ENCODE results near the gene SCN8A.

SCN8A gene

DNA sequence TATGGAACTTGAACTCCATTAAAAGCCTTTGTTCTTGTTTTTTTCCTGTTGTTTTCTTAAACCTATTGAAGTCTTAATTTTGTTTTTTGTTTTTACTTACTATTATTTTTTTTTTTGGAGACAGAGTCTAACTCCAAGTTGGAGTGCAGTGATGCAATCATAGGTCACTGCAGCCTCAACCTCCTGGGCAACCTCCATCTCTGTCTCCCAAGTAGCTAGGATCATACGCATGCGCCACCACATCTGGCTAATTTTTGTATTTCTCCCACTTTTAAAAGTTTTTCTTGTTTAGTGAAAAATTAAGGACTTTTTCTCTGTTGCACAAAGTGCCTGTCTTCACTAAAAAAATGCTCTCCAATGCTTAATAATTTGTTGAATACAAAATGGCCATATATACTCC, 76.2 kb downstream of the SCN8A start:
- H3K27me3 ChIP-seq (ENCODE audit: control insufficient read depth in 1 of 2, insufficient read depth in 2 of 2, low read length in 2 of 2): no peaks in the 10 kb centered on the region
- H3K4me1 ChIP-seq (ENCODE audit: control insufficient read depth, insufficient read depth, low read length): peaks cover under 1% of the 10 kb centered on the region
- H3K4me3 ChIP-seq (ENCODE audit: low read length in 2 of 2): no peak overlapping the region

DNA sequence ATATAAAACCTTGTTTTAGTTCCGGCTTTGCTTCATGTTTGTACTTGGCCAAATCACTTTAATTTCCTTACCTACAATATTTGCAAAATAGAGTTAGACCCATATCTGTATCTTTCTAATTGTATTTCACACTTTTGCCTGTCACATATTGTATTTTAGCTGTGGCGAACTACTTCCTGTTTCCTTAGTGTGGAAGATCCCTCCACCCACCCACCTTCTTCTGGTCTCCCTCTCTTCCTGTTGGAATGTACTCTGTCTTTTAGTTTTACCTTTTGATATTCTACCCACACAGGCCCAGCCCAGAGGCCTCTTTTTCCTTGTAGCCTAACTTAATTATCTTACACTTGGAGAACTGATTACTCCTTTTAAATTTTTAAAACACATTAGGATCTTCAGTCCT, 78.2 kb downstream of the SCN8A start:
- Histone ChIP-seq H3K36me3 (ENCODE audit: control insufficient read depth in 2 of 2, insufficient read depth in 2 of 2, low read length in 2 of 2) (no peaks in the 10 kb centered on the region), H3K4me3 (ENCODE audit: low read length in 2 of 2) (no peak overlapping the region), H3K27ac (ENCODE audit: low read length) (no peak overlapping the region), H3K27me3 (ENCODE audit: control insufficient read depth in 1 of 2, insufficient read depth in 2 of 2, low read length in 2 of 2) (no peaks in the 10 kb centered on the region), H3K9me3 (ENCODE audit: control insufficient read depth in 2 of 2, low read length in 2 of 2) (no peaks in the 10 kb centered on the region), H3K4me1 (ENCODE audit: control insufficient read depth, insufficient read depth, low read length) (peaks cover 2% of the 10 kb centered on the region), H3K9ac (ENCODE audit: low read length in 2 of 2) (no peak overlapping the region)

More for the DNA sequence above, 76.2 kb downstream of the SCN8A start:
- Histone ChIP-seq H3K36me3 (ENCODE audit: control insufficient read depth in 2 of 2, insufficient read depth in 2 of 2, low read length in 2 of 2) (no peaks in the 10 kb centered on the region), H3K9ac (ENCODE audit: low read length in 2 of 2) (no peak overlapping the region), H3K27ac (ENCODE audit: low read length) (no peak overlapping the region), H3K9me3 (ENCODE audit: control insufficient read depth in 2 of 2, low read length in 2 of 2) (no peaks in the 10 kb centered on the region)

DNA sequence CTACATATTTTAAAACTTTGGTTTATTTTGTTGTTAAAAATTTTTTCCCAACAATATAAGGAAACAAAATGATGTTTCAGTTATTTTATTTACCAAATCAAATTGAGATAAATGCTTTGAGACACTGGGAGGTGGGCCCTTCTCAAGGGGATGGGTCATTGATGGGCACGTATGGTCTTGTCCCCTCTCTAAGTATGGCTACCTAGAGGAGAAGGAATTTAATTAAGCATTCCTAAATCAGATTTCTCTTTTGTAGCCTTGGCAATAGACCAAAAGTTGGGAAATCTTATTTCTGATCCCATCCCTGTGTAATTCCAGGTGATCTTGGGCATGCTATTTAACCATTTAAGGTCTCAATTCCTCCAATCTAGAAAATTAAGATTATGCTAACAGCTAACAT, 79.0 kb downstream of the SCN8A start:
- H3K4me3 ChIP-seq (ENCODE audit: low read length in 2 of 2): no peak overlapping the region
- H3K27ac ChIP-seq (ENCODE audit: low read length): no peak overlapping the region
- no peaks in the 10 kb centered on the region for H3K27me3 ChIP-seq (ENCODE audit: control insufficient read depth in 1 of 2, insufficient read depth in 2 of 2, low read length in 2 of 2)
- no peaks in the 10 kb centered on the region for H3K9me3 ChIP-seq (ENCODE audit: control insufficient read depth in 2 of 2, low read length in 2 of 2)
- H3K9ac ChIP-seq (ENCODE audit: low read length in 2 of 2): no peak overlapping the region
- peaks cover 2% of the 10 kb centered on the region for H3K4me1 ChIP-seq (ENCODE audit: control insufficient read depth, insufficient read depth, low read length)
- no peaks in the 10 kb centered on the region for H3K36me3 ChIP-seq (ENCODE audit: control insufficient read depth in 2 of 2, insufficient read depth in 2 of 2, low read length in 2 of 2)

DNA sequence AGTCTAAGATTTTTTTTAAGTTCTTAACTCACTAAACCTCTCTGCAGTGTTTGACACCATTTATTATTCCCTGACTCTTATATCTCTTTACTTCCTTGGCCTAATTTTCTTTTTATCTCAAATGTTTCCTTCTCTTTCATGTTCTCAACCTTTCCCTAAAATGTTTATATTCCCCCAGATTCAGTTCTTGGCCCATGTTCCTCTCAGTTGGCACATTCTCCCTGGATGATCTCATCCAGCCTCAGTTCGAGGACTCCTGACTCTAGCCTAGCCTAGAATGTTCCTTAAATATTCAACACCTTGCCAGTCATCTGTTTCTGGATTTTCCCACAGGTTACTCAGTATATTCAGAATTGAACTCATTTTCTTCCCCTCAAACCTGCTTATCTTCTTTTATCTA, 81.3 kb downstream of the SCN8A start:
- H3K27ac ChIP-seq (ENCODE audit: low read length): no peak overlapping the region
- H3K4me3 ChIP-seq (ENCODE audit: low read length in 2 of 2): no peak overlapping the region
- no peaks in the 10 kb centered on the region for H3K27me3 ChIP-seq (ENCODE audit: control insufficient read depth in 1 of 2, insufficient read depth in 2 of 2, low read length in 2 of 2)
- H3K36me3 ChIP-seq (ENCODE audit: control insufficient read depth in 2 of 2, insufficient read depth in 2 of 2, low read length in 2 of 2): no peaks in the 10 kb centered on the region
- H3K9ac ChIP-seq (ENCODE audit: low read length in 2 of 2): no peak overlapping the region
- peaks cover 2% of the 10 kb centered on the region for H3K4me1 ChIP-seq (ENCODE audit: control insufficient read depth, insufficient read depth, low read length)
- H3K9me3 ChIP-seq (ENCODE audit: control insufficient read depth in 2 of 2, low read length in 2 of 2): no peaks in the 10 kb centered on the region

DNA sequence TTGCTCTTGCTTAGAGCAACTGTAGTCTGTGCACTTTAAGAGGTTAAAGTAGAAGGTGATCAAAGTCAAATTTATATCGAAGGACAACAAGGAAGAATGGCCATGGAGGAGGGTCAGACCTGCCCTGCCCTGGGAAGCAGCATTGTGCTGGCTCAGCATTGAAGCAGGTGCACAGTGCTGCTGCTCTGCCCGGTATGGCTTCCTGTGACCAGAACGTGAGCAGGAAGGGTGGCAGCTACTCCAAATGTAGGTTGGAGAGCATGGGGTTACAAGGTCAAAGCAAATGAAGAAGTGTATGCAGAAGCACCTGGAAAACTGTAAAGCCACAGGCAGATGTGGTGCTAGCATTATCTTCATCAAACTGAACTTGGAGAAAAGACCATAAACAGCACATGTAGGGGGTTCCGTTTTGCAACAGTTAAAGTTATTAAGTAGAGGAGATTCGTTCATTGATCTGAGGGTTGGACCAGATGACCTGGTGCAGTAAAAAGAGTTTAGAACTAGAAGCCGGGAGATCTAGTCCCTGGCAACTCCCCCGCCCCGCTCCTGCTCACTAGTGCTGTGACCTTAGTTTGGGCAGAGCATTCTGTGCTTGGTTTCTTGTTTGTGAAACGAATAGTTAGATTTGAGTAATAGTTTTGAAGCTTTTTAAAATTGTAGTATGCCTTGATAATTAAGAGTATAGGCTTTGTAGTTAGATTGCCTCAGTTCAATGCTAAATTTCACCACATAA, 84.2 kb downstream of the SCN8A start:
- Histone ChIP-seq H3K9me3 (ENCODE audit: control insufficient read depth in 2 of 2, low read length in 2 of 2) (no peaks in the 10 kb centered on the region), H3K36me3 (ENCODE audit: control insufficient read depth in 2 of 2, insufficient read depth in 2 of 2, low read length in 2 of 2) (no peaks in the 10 kb centered on the region), H3K27ac (ENCODE audit: low read length) (no peak overlapping the region), H3K4me1 (ENCODE audit: control insufficient read depth, insufficient read depth, low read length) (peaks cover 2% of the 10 kb centered on the region), H3K9ac (ENCODE audit: low read length in 2 of 2) (no peak overlapping the region), H3K27me3 (ENCODE audit: control insufficient read depth in 1 of 2, insufficient read depth in 2 of 2, low read length in 2 of 2) (no peaks in the 10 kb centered on the region), H3K4me3 (ENCODE audit: low read length in 2 of 2) (no peak overlapping the region)

DNA sequence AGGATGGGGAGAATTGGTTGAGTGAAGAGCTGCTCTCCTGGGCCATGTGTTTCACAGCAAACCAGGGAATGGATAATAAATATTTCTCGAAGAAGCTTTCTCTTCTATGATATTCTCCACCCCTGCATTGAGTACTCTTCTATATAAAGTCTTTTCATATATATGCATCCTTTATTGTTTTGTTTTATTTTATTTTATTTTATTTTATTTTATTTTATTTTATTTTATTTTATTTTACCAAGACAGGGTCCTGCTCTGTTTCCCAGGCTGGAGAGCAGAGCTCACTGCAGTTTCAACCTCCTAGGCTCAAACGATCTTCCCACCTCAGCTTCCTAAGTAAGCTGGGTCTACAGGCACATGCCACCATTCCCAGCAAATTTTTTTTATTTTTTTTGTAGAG, 85.8 kb downstream of the SCN8A start:
- Histone ChIP-seq H3K9me3 (ENCODE audit: control insufficient read depth in 2 of 2, low read length in 2 of 2) (no peaks in the 10 kb centered on the region), H3K27ac (ENCODE audit: low read length) (no peak overlapping the region), H3K4me1 (ENCODE audit: control insufficient read depth, insufficient read depth, low read length) (peaks cover 2% of the 10 kb centered on the region), H3K36me3 (ENCODE audit: control insufficient read depth in 2 of 2, insufficient read depth in 2 of 2, low read length in 2 of 2) (no peaks in the 10 kb centered on the region), H3K4me3 (ENCODE audit: low read length in 2 of 2) (no peak overlapping the region), H3K27me3 (ENCODE audit: control insufficient read depth in 1 of 2, insufficient read depth in 2 of 2, low read length in 2 of 2) (no peaks in the 10 kb centered on the region), H3K9ac (ENCODE audit: low read length in 2 of 2) (no peak overlapping the region)

DNA sequence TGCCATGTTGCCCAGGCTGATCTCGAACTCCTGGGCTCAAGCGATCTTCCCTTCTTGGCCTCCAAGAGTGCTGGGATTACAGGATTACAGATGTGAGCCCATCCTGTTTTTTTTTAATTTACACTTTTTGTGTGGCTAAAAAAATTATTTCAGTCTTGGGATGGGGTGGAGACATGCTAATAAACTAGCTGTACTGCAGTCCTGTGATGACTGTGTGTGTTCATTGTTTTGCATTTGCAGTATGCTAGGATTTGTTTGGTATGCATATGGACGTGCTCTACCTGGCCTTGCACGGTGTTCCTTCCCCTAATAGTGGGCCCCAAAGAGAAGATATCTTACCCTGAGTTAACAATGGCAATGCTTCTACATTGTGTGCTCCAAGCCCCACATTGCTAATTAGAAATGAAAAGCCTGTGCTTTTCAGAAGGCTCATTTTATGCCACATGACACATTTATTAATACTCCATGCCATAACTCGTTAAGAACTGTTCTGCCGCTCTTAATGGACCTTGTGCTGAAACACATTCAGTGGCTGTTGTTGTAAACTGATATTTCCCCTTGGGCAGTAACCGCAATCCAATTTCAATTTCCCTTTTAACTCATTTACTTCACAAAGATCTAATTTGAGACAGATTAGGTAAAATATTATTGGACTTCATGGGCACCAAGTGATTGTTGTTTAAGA, 86.4 kb downstream of the SCN8A start:
- Histone ChIP-seq H3K4me1 (ENCODE audit: control insufficient read depth, insufficient read depth, low read length) (no peaks in the 10 kb centered on the region), H3K27me3 (ENCODE audit: control insufficient read depth in 1 of 2, insufficient read depth in 2 of 2, low read length in 2 of 2) (no peaks in the 10 kb centered on the region), H3K4me3 (ENCODE audit: low read length in 2 of 2) (no peak overlapping the region), H3K36me3 (ENCODE audit: control insufficient read depth in 2 of 2, insufficient read depth in 2 of 2, low read length in 2 of 2) (no peaks in the 10 kb centered on the region), H3K9ac (ENCODE audit: low read length in 2 of 2) (no peak overlapping the region), H3K9me3 (ENCODE audit: control insufficient read depth in 2 of 2, low read length in 2 of 2) (no peaks in the 10 kb centered on the region), H3K27ac (ENCODE audit: low read length) (no peak overlapping the region)

DNA sequence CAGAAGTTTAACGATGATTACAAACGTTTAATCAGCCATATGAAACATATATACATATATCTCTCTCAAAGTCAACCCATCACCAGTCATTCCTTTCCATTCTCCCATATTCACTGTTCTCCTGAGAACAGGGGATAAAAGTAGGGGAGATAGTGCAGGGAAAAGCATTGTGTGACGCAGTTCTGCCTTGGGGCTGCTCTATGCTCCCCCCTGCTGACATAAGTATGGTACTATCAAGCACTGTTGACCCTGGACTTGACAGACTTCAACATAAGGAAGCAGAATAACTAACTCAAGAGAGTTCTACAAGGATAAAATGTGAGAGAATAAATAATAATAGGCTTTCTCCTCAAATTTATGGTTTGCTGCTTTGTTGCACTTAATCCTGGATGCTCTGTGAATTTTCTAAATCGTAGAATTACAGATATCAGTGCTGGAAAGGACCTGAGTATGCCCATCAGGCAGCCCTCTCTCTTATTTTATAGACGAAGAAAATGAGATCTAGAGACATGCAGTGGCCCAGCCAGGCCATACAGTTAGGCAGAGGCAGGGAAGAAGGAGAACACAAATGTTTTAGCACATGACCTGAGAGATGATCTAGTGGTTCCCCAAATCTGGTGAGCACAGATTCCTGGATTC, 87.2 kb downstream of the SCN8A start:
- H3K9ac ChIP-seq (ENCODE audit: low read length in 2 of 2): no peak overlapping the region
- H3K36me3 ChIP-seq (ENCODE audit: control insufficient read depth in 2 of 2, insufficient read depth in 2 of 2, low read length in 2 of 2): no peaks in the 10 kb centered on the region

DNA sequence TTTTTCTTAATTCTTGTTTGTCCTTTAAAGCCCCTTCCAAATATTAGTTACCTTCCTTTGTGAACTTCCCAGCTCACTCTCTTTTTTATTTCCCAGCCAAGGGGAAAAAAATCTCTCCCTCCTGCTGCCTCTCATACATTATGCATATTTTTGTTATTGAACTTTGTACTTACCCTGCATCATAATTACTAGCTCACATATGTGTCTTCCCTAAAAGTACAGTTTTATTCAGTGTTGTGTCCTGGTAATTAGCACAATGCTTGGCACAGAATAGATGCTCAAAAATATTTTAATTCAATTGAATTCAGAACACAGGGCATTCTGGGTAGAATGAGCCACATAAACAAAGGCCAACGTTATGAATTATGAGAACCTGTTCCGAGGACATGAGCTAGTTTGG, 91.9 kb downstream of the SCN8A start:
- no peaks in the 10 kb centered on the region for H3K27me3 ChIP-seq (ENCODE audit: control insufficient read depth in 1 of 2, insufficient read depth in 2 of 2, low read length in 2 of 2)
- H3K27ac ChIP-seq (ENCODE audit: low read length): no peak overlapping the region
- no peak overlapping the region for H3K4me3 ChIP-seq (ENCODE audit: low read length in 2 of 2)
- H3K9ac ChIP-seq (ENCODE audit: low read length in 2 of 2): no peak overlapping the region
- no peaks in the 10 kb centered on the region for H3K36me3 ChIP-seq (ENCODE audit: control insufficient read depth in 2 of 2, insufficient read depth in 2 of 2, low read length in 2 of 2)
- no peaks in the 10 kb centered on the region for H3K4me1 ChIP-seq (ENCODE audit: control insufficient read depth, insufficient read depth, low read length)
- no peaks in the 10 kb centered on the region for H3K9me3 ChIP-seq (ENCODE audit: control insufficient read depth in 2 of 2, low read length in 2 of 2)

More for the DNA sequence above, 87.2 kb downstream of the SCN8A start:
- Histone ChIP-seq H3K4me3 (ENCODE audit: low read length in 2 of 2) (no peak overlapping the region), H3K4me1 (ENCODE audit: control insufficient read depth, insufficient read depth, low read length) (no peaks in the 10 kb centered on the region), H3K27me3 (ENCODE audit: control insufficient read depth in 1 of 2, insufficient read depth in 2 of 2, low read length in 2 of 2) (no peaks in the 10 kb centered on the region), H3K9me3 (ENCODE audit: control insufficient read depth in 2 of 2, low read length in 2 of 2) (no peaks in the 10 kb centered on the region), H3K27ac (ENCODE audit: low read length) (no peak overlapping the region)

DNA sequence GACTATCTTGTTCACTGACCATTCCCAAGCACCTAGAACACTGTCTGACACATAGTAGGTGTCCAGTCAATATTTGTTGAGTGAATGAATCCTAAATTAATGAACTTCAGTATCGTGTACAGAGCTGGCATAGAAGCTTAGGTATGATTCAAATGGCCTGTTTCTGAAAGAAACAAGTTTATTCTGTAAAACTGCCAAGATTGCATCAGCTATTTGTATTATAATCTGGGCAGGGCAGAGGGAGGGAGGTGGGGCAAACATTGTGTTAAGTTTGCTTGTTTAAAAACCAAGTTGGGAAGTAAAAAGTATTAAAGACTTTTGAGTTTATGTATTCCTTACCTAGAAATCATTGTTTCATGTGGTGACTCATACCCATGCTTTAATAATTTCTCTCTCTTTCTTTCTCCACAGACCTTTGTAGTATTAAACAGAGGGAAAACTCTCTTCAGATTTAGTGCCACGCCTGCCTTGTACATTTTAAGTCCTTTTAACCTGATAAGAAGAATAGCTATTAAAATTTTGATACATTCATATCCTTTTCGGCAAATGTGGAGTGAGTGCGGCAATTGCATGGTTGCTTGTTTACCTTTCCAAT, 92.8 kb downstream of the SCN8A start:
- Histone ChIP-seq H3K4me3 (ENCODE audit: low read length in 2 of 2) (no peak overlapping the region), H3K36me3 (ENCODE audit: control insufficient read depth in 2 of 2, insufficient read depth in 2 of 2, low read length in 2 of 2) (no peaks in the 10 kb centered on the region), H3K27ac (ENCODE audit: low read length) (no peak overlapping the region), H3K27me3 (ENCODE audit: control insufficient read depth in 1 of 2, insufficient read depth in 2 of 2, low read length in 2 of 2) (no peaks in the 10 kb centered on the region), H3K4me1 (ENCODE audit: control insufficient read depth, insufficient read depth, low read length) (no peaks in the 10 kb centered on the region), H3K9me3 (ENCODE audit: control insufficient read depth in 2 of 2, low read length in 2 of 2) (no peaks in the 10 kb centered on the region), H3K9ac (ENCODE audit: low read length in 2 of 2) (no peak overlapping the region)
